Keratinocyte (primary cell): Measurements from ENCODE around the gene TMEM247. TPM values are rescaled to one million over a fixed set of nuclear protein-coding genes. Genes with fewer than 3 reads are reported as not detected.

Experiments
- DNase-seq: peaks from one replicate; pipeline ENCODE4 v3.0.0-alpha.2; 2011; ENCODE audit warnings: low read depth, missing footprints, low spot score
- FAIRE-seq: peaks from 2 replicates; lab custom pipeline; 2011; peaks lifted over from hg19 to GRCh38; lab: Jason Lieb, UNC
- H2AFZ ChIP-seq: 2 replicates; pipeline ENCODE4 v1.6.0; 2012; ENCODE audit warnings: low read length, control low read depth, inconsistent platforms; ENCODE audit not compliant: control insufficient read depth
- H3K27ac ChIP-seq: 2 replicates; pipeline ENCODE4 v1.5.1; 2011; ENCODE audit warnings: low read length; ENCODE audit not compliant: control insufficient read depth, insufficient read depth
- H3K27me3 ChIP-seq: 3 replicates; pipeline ENCODE4 v1.6.0; 2011; ENCODE audit warnings: low read length; ENCODE audit not compliant: control insufficient read depth, insufficient read depth; ENCODE audit errors: extremely low read depth
- H3K36me3 ChIP-seq, 2 experiments: 2 replicates in 1 of 2; 3 replicates in 1 of 2; pipeline ENCODE4 v1.5.1; 2011; ENCODE audit warnings: low read length in 2 of 2, mild to moderate bottlenecking in 1 of 2; ENCODE audit not compliant: control insufficient read depth in 2 of 2, insufficient read depth in 2 of 2; ENCODE audit errors: extremely low read depth in 1 of 2
- H3K4me1 ChIP-seq: 3 replicates; pipeline ENCODE4 v1.5.1; 2011; ENCODE audit warnings: low read length; ENCODE audit not compliant: control insufficient read depth, insufficient read depth; ENCODE audit errors: extremely low read depth
- H3K4me2 ChIP-seq: 3 replicates; pipeline ENCODE4 v1.6.0; 2011; ENCODE audit warnings: low read depth, low read length; ENCODE audit not compliant: control insufficient read depth, insufficient read depth; ENCODE audit errors: extremely low read depth
- H3K4me3 ChIP-seq, 3 experiments: fragments of 200-600 bp in 1 of 3; sonication (generic) in 1 of 3; 2 replicates in 2 of 3; 3 replicates in 1 of 3; pipeline ENCODE4 v1.5.1; 2011 to 2016; ENCODE audit warnings: low read length in 3 of 3, mild to moderate bottlenecking in 3 of 3, control low read depth in 2 of 3, inconsistent platforms in 1 of 3, low read depth in 1 of 3, mixed read lengths in 1 of 3, mixed run types in 1 of 3, moderate library complexity in 1 of 3; ENCODE audit not compliant: control insufficient read depth in 2 of 3, insufficient read depth in 2 of 3; ENCODE audit errors: extremely low read depth in 1 of 3
- H3K79me2 ChIP-seq: 2 replicates; pipeline ENCODE4 v1.6.0; 2012; ENCODE audit warnings: low read length; ENCODE audit not compliant: control insufficient read depth, insufficient read depth
- H3K9ac ChIP-seq: 3 replicates; pipeline ENCODE4 v1.6.0; 2011; ENCODE audit warnings: low read length; ENCODE audit not compliant: control insufficient read depth, insufficient read depth; ENCODE audit errors: extremely low read depth
- H3K9me1 ChIP-seq: 3 replicates; pipeline ENCODE4 v1.6.0; 2011; ENCODE audit warnings: low read length; ENCODE audit not compliant: control insufficient read depth, insufficient read depth; ENCODE audit errors: extremely low read depth
- H3K9me3 ChIP-seq: 2 replicates; pipeline ENCODE4 v1.5.1; 2012; ENCODE audit warnings: low read depth, low read length; ENCODE audit not compliant: control insufficient read depth
- H4K20me1 ChIP-seq: 3 replicates; pipeline ENCODE4 v1.6.0; 2011; ENCODE audit warnings: low read length; ENCODE audit not compliant: control insufficient read depth, insufficient read depth; ENCODE audit errors: extremely low read depth
- CTCF ChIP-seq, 3 experiments: IDR thresholded peaks in 1 of 3; conservative IDR thresholded peaks in 1 of 3; optimal IDR thresholded peaks in 1 of 3; 2 replicates in 2 of 3; 3 replicates in 1 of 3; pipeline versions ENCODE3 to v1.5.1; 2011; ENCODE audit warnings: low read length in 3 of 3, mild to moderate bottlenecking in 3 of 3, moderate library complexity in 2 of 3, control low read depth in 1 of 3, inconsistent platforms in 1 of 3; ENCODE audit not compliant: insufficient read depth in 2 of 3; ENCODE audit errors: extremely low read depth in 1 of 3
- EZH2 ChIP-seq: IDR thresholded peaks from one replicate; pipeline ENCODE4 v1.6.1; 2012; ENCODE audit warnings: inconsistent platforms, mild to moderate bottlenecking, low read length, moderate library complexity
- dilution Hi-C: fragments of 300-500 bp; cut with MboI; formaldehyde crosslinking; loops from one replicate; pipeline ENCODE4 v1.7.0; 2020; ENCODE audit warnings: low sequenced_read_pairs; ENCODE audit not compliant: extremely low pct_ligation_motif_present
- polyA plus RNA-seq, 5 experiments: library from polyadenylated mRNA; depleted of rRNA in 3 of 5; stranded (reverse) in 3 of 5; stranded (forward) in 1 of 5; unstranded in 1 of 5; fragments of >200 nt; gene quantifications; 1 replicate in 1 of 5; 2 replicates in 3 of 5; 3 replicates in 1 of 5; pipeline versions ENCODE4 v1.2.1 to v1.2.3, GENCODE V29; 2011 to 2012; ENCODE audit warnings: missing spikeins in 2 of 5, low read depth in 1 of 5, low replicate concordance in 1 of 5
- small RNA-seq, 3 experiments: library from RNA; depleted of rRNA; stranded (forward); fragments of <200 nt; gene quantifications; one replicate each; pipeline ENCODE3, GENCODE V24; 2012; ENCODE audit warnings: low read depth in 3 of 3, low replicate concordance in 1 of 3; ENCODE audit not compliant: insufficient read length in 3 of 3

TMEM247 gene
- polyA plus RNA-seq, 1 donor (not counting 4 experiments of a cell fraction or from before 2014, with no cell fraction given): not detected

- H3K4me1 ChIP-seq: no peaks in the 10 kb centered on the region
- H4K20me1 ChIP-seq: no peaks in the 10 kb centered on the region
- dilution Hi-C loops: no loop called here
- FAIRE-seq (no peak), DNase-seq (no peak)
- H3K4me2 ChIP-seq: no peak overlapping the region
- H3K27ac ChIP-seq: no peak overlapping the region
- no peaks in the 10 kb centered on the region for H3K36me3 ChIP-seq
- H3K79me2 ChIP-seq: no peaks in the 10 kb centered on the region
- TF ChIP-seq EZH2: no peak
- TF ChIP-seq CTCF (optimal IDR thresholded peaks at IDR 0.05 in 1 of 3, IDR thresholded peaks at IDR 0.05 in 1 of 3, conservative IDR thresholded peaks at IDR 0.05 in 1 of 3; ENCODE audit: extremely low read depth in 1 of 3, insufficient read depth in 2 of 3, low read length in 3 of 3): no peak
- no peaks in the 10 kb centered on the region for H3K9me1 ChIP-seq
- no peak overlapping the region for H3K4me3 ChIP-seq
- no peak overlapping the region for H2AFZ ChIP-seq
- H3K9me3 ChIP-seq: no peaks in the 10 kb centered on the region
- H3K27me3 ChIP-seq: no peaks in the 10 kb centered on the region
- H3K9ac ChIP-seq: no peak overlapping the region
Observed at GRCh38 chr2:46530639-46531038, 51.3 kb downstream of the TMEM247 start.

GRCh38 chr2:46531863-46532262 is 52.5 kb downstream of the TMEM247 start:
- no peak overlapping the region for H3K9ac ChIP-seq
- no peak for FAIRE-seq
- no peaks in the 10 kb centered on the region for H4K20me1 ChIP-seq
- H3K9me1 ChIP-seq: no peaks in the 10 kb centered on the region
- dilution Hi-C loops: no loop called here
- no peak overlapping the region for H2AFZ ChIP-seq
- no peaks in the 10 kb centered on the region for H3K79me2 ChIP-seq
- H3K27me3 ChIP-seq: no peaks in the 10 kb centered on the region
- TF ChIP-seq EZH2: no peak
- TF ChIP-seq CTCF (optimal IDR thresholded peaks at IDR 0.05 in 1 of 3, IDR thresholded peaks at IDR 0.05 in 1 of 3, conservative IDR thresholded peaks at IDR 0.05 in 1 of 3; ENCODE audit: extremely low read depth in 1 of 3, insufficient read depth in 2 of 3, low read length in 3 of 3): no peak
- H3K27ac ChIP-seq: no peak overlapping the region
- H3K36me3 ChIP-seq: no peaks in the 10 kb centered on the region
- H3K4me1 ChIP-seq: no peaks in the 10 kb centered on the region
- no peaks in the 10 kb centered on the region for H3K9me3 ChIP-seq
- DNase-seq: no peak
- H3K4me2 ChIP-seq: no peak overlapping the region
- no peak overlapping the region for H3K4me3 ChIP-seq

Small RNAs within 50 kb of the gene (small RNA-seq; reads per million reads assigned to genes)
- 0 reads per million in 3 experiments for gene RN7SL817P

Other genes with a start within 250 kb of the TMEM247 start
- 91.0 to 153 TPM (median 96.7 TPM) in 3 replicates for gene EPAS1, start 182.2 kb upstream of the TMEM247 start, polyA plus RNA-seq
- 29.9 to 42.1 TPM (median 38.5 TPM) in 3 replicates for gene RHOQ, start 62.9 kb downstream of the TMEM247 start, polyA plus RNA-seq
- 6.0 to 10.0 TPM (median 7.8 TPM) in 3 replicates for gene ATP6V1E2, start 63.0 kb downstream of the TMEM247 start, polyA plus RNA-seq
- gene PIGF, start 137.5 kb downstream of the TMEM247 start, polyA plus RNA-seq: 25.7 to 56.3 TPM (median 52.7 TPM) in 3 replicates
- gene CRIPT, start 137.7 kb downstream of the TMEM247 start, polyA plus RNA-seq: 3.9 to 7.6 TPM (median 4.6 TPM) in 3 replicates
- 6.8 to 11.1 TPM (median 8.3 TPM) in 3 replicates for gene SOCS5, start 219.7 kb downstream of the TMEM247 start, polyA plus RNA-seq